SK-N-SH treated with all-trans-retinoic acid at 6 μM for 48 hours (cell line): ENCODE data around the gene ARHGAP10.

Experiments used
- ATAC-seq: fragments of 200-7000 bp; cut with Tn5 transposase; 3 replicates; pipeline ENCODE4 v1.9.1; 2020; ENCODE audit warnings: mild to moderate bottlenecking, moderate library complexity
- ARNTL ChIP-seq: fragments of 450-650 bp; formaldehyde crosslinking; IDR thresholded peaks from 2 replicates; pipeline ENCODE4 v1.5.0; 2020; ENCODE audit warnings: low read depth, mild to moderate bottlenecking, moderate library complexity, borderline replicate concordance
- BACH2 ChIP-seq: fragments of 250-450 bp; sonication (Bioruptor Pico); IDR thresholded peaks from 2 replicates; pipeline ENCODE4 v1.9.0; 2021; ENCODE audit warnings: mild to moderate bottlenecking, borderline replicate concordance
- CREB5 ChIP-seq: fragments of 250-450 bp; sonication (Bioruptor Pico); IDR thresholded peaks from 2 replicates; pipeline ENCODE4 v1.5.1; 2020; ENCODE audit warnings: low read depth, mild to moderate bottlenecking, moderate library complexity
- CSDC2 ChIP-seq: fragments of 250-450 bp; sonication (Bioruptor Pico); IDR thresholded peaks from 2 replicates; pipeline ENCODE4 v1.5.0; 2020; ENCODE audit warnings: mild to moderate bottlenecking, moderate library complexity
- CSRNP3 ChIP-seq: fragments of 250-450 bp; sonication (Bioruptor Pico); IDR thresholded peaks from 2 replicates; pipeline ENCODE4 v1.5.1; 2021; ENCODE audit warnings: mild to moderate bottlenecking, moderate library complexity
- ESRRG ChIP-seq: fragments of 250-450 bp; sonication (Bioruptor Pico); IDR thresholded peaks from 2 replicates; pipeline ENCODE4 v1.6.1; 2021; ENCODE audit warnings: mild to moderate bottlenecking
- GLIS3 ChIP-seq: fragments of 250-450 bp; sonication (Bioruptor Pico); IDR thresholded peaks from 2 replicates; pipeline ENCODE4 v1.5.0; 2020; ENCODE audit warnings: mild to moderate bottlenecking, moderate library complexity
- ISL1 ChIP-seq: fragments of 250-450 bp; sonication (Bioruptor Pico); IDR thresholded peaks from 2 replicates; pipeline ENCODE4 v2.1.2; 2022; ENCODE audit warnings: mild to moderate bottlenecking, moderate library complexity
- OSR1 ChIP-seq: fragments of 250-450 bp; sonication (Bioruptor Pico); IDR thresholded peaks from 2 replicates; pipeline ENCODE4 v1.8.0; 2022; ENCODE audit warnings: moderate library complexity, mild to moderate bottlenecking, inconsistent platforms
- POU6F1 ChIP-seq: fragments of 250-450 bp; sonication (Bioruptor Pico); IDR thresholded peaks from 2 replicates; pipeline ENCODE4 v1.8.0; 2021; ENCODE audit warnings: low read depth, mild to moderate bottlenecking, moderate library complexity, borderline replicate concordance
- PPARA ChIP-seq: fragments of 250-450 bp; sonication (Bioruptor Pico); IDR thresholded peaks from 2 replicates; pipeline ENCODE4 v1.5.0; 2020; ENCODE audit warnings: mild to moderate bottlenecking, borderline replicate concordance
- RARB ChIP-seq: fragments of 250-450 bp; sonication (Bioruptor Pico); IDR thresholded peaks from 2 replicates; pipeline ENCODE4 v1.8.0; 2021; ENCODE audit warnings: mild to moderate bottlenecking, moderate library complexity
- SNAI2 ChIP-seq: fragments of 250-450 bp; sonication (Bioruptor Pico); IDR thresholded peaks from 2 replicates; pipeline ENCODE4 v1.5.0; 2020; ENCODE audit warnings: mild to moderate bottlenecking, moderate library complexity
- TCF4 ChIP-seq: fragments of 250-450 bp; sonication (Bioruptor Pico); IDR thresholded peaks from 2 replicates; pipeline ENCODE4 v1.8.0; 2021; ENCODE audit warnings: mild to moderate bottlenecking, moderate library complexity, borderline replicate concordance
- TOX ChIP-seq: fragments of 250-450 bp; sonication (Bioruptor Pico); IDR thresholded peaks from 2 replicates; pipeline ENCODE4 v1.8.0; 2021; ENCODE audit warnings: mild to moderate bottlenecking, moderate library complexity, borderline replicate concordance
- TSHZ2 ChIP-seq: fragments of 250-450 bp; sonication (Bioruptor Pico); IDR thresholded peaks from 2 replicates; pipeline ENCODE4 v1.5.0; 2020; ENCODE audit warnings: mild to moderate bottlenecking, moderate library complexity
- ZFP3 ChIP-seq: fragments of 250-450 bp; sonication (Bioruptor Pico); IDR thresholded peaks from 2 replicates; pipeline ENCODE4 v1.5.0; 2020; ENCODE audit warnings: mild to moderate bottlenecking, moderate library complexity
- ZFP30 ChIP-seq: fragments of 450-650 bp; formaldehyde crosslinking; IDR thresholded peaks from 2 replicates; pipeline ENCODE4 v1.5.0; 2022; ENCODE audit warnings: mild to moderate bottlenecking, moderate library complexity
- ZNF565 ChIP-seq: fragments of 450-650 bp; formaldehyde crosslinking; conservative IDR thresholded peaks from 2 replicates; pipeline ENCODE4 v1.5.0; 2020; ENCODE audit warnings: low read depth, mild to moderate bottlenecking, moderate library complexity
- ZNF70 ChIP-seq: fragments of 450-650 bp; formaldehyde crosslinking; IDR thresholded peaks from 2 replicates; pipeline ENCODE4 v1.5.0; 2020; ENCODE audit warnings: mild to moderate bottlenecking, moderate library complexity
- ZNF8 ChIP-seq: fragments of 450-650 bp; formaldehyde crosslinking; IDR thresholded peaks from 2 replicates; pipeline ENCODE4 v1.5.0; 2020; ENCODE audit warnings: mild to moderate bottlenecking, moderate library complexity

ARHGAP10 gene

GRCh38 chr4:148007314-148007760 is 275.4 kb downstream of the ARHGAP10 start:
- TF ChIP-seq PPARA (CRISPR knock-in tag) (no peak), TCF4 (no peak), OSR1 (CRISPR knock-in tag) (no peak), ESRRG (CRISPR knock-in tag) (no peak), GLIS3 (CRISPR knock-in tag) (no peak), ZFP3 (CRISPR knock-in tag) (no peak), TOX (CRISPR knock-in tag) (no peak), CREB5 (CRISPR knock-in tag) (no peak), ZFP30 (CRISPR knock-in tag) (no peak)
- TF ChIP-seq, all 23 proteins: peak for 0
- ATAC-seq: peak; percentile 98

GRCh38 chr4:148007792-148008191 is 275.9 kb downstream of the ARHGAP10 start:
- TF ChIP-seq ZNF8 (CRISPR knock-in tag): no peak
- TF ChIP-seq GLIS3 (CRISPR knock-in tag): no peak
- no peak for TF ChIP-seq ZNF70 (CRISPR knock-in tag)
- TF ChIP-seq PPARA (CRISPR knock-in tag): no peak
- no peak for TF ChIP-seq ESRRG (CRISPR knock-in tag)
- no peak for TF ChIP-seq SNAI2 (CRISPR knock-in tag)
- TF ChIP-seq ARNTL: no peak
- TF ChIP-seq CSRNP3 (CRISPR knock-in tag): no peak
- TF ChIP-seq RARB: no peak
- TF ChIP-seq ZNF565 (CRISPR knock-in tag): no peak
- TF ChIP-seq BACH2: no peak
- TF ChIP-seq TOX (CRISPR knock-in tag): no peak
- no peak for TF ChIP-seq POU6F1 (CRISPR knock-in tag)
- TF ChIP-seq OSR1 (CRISPR knock-in tag): no peak
- TF ChIP-seq TSHZ2: no peak
- TF ChIP-seq ZFP3 (CRISPR knock-in tag): no peak
- no peak for TF ChIP-seq ISL1 (CRISPR knock-in tag)
- no peak for TF ChIP-seq CSDC2 (CRISPR knock-in tag)
- ATAC-seq: peak; percentile 26

GRCh38 chr4:148015058-148015457 is 283.2 kb downstream of the ARHGAP10 start:
- TF ChIP-seq SNAI2 (CRISPR knock-in tag) (no peak), ZNF8 (CRISPR knock-in tag) (no peak), TOX (CRISPR knock-in tag) (no peak), CSRNP3 (CRISPR knock-in tag) (no peak), ZNF70 (CRISPR knock-in tag) (no peak)
- ATAC-seq: no peak
